Astrocyte of the spinal cord (primary cell): ENCODE measurements around the gene ACE.

Source experiments
- DNase-seq: peaks from one replicate; pipeline ENCODE4 v3.0.0; 2011; ENCODE audit warnings: low read depth, low spot score
- H3K4me3 ChIP-seq: 2 replicates; pipeline ENCODE4 v1.5.1; 2011; ENCODE audit warnings: low read depth, mild to moderate bottlenecking, low read length, moderate library complexity
- in situ Hi-C: cut with HindIII; loops from 2 replicates; pipeline ENCODE4 v1.10.0; 2017; ENCODE audit warnings: low sequenced_read_pairs
- TF ChIP-seq, protein P1 (sequence below): IDR thresholded peaks from 2 replicates; pipeline ENCODE4 v1.5.1; 2012; ENCODE audit warnings: low read depth, mild to moderate bottlenecking, low read length, inconsistent platforms

ACE gene

GRCh38 chr17:63500543-63501390 lies 23.9 kb downstream of the ACE start:
- in situ Hi-C loops = no loop called here

DNA sequence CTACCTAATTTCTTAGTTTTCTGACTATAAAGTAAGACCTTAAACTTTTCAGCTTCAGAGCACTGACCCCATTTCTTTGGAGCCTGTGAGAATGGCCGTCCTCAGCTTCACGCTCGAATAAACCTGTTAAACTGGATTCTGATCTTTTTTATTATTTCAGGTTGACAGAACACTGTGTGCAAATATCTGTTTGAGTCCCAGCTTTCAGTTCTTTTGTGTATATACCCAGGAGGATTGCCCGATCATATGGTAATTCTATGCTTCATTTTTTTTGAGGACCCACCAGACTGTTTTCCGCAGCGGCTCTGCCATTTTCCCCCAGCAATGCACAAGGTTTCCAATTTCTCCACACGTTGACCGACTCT lies 26.5 kb downstream of the ACE start:
- TF ChIP-seq, protein P1, sequence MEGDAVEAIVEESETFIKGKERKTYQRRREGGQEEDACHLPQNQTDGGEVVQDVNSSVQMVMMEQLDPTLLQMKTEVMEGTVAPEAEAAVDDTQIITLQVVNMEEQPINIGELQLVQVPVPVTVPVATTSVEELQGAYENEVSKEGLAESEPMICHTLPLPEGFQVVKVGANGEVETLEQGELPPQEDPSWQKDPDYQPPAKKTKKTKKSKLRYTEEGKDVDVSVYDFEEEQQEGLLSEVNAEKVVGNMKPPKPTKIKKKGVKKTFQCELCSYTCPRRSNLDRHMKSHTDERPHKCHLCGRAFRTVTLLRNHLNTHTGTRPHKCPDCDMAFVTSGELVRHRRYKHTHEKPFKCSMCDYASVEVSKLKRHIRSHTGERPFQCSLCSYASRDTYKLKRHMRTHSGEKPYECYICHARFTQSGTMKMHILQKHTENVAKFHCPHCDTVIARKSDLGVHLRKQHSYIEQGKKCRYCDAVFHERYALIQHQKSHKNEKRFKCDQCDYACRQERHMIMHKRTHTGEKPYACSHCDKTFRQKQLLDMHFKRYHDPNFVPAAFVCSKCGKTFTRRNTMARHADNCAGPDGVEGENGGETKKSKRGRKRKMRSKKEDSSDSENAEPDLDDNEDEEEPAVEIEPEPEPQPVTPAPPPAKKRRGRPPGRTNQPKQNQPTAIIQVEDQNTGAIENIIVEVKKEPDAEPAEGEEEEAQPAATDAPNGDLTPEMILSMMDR = no peak
- in situ Hi-C loops = no loop called here
- no peak for DNase-seq
- no peak overlapping the region for H3K4me3 ChIP-seq

More at GRCh38 chr17:63500543-63501390, 23.9 kb downstream of the ACE start:
- no peak for DNase-seq
- no peak overlapping the region for H3K4me3 ChIP-seq
- TF ChIP-seq, protein P1 = no peak

DNA sequence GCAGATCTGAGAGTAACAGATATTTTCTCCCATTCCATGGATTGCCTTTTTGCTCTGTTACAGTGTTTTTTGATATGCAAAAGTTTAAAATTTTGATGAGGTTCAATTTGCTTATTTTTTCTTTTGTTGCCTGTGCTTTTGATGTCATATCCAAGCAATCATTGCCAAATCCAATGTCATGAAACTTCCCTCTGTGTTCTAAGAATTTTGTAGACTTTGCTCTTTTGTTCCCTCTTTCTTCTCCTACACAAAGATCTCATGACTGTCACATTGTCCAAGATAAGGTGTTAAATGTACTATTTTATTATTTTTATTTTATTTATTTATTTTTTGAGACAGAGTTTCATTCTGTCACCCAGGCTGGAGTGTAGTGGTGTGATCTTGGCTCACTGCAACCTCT lies 27.4 kb downstream of the ACE start:
- no peak overlapping the region for H3K4me3 ChIP-seq
- DNase-seq = no peak
- TF ChIP-seq, protein P1 = no peak
- in situ Hi-C loops = no loop called here

GRCh38 chr17:63505341-63505740 lies 28.5 kb downstream of the ACE start:
- in situ Hi-C loops = no loop called here
- no peak for DNase-seq

GRCh38 chr17:63506627-63507026 lies 29.8 kb downstream of the ACE start:
- in situ Hi-C loops = no loop called here
- TF ChIP-seq, protein P1 = no peak
- no peak overlapping the region for H3K4me3 ChIP-seq
- no peak for DNase-seq

More at GRCh38 chr17:63505341-63505740, 28.5 kb downstream of the ACE start:
- TF ChIP-seq, protein P1 = no peak
- H3K4me3 ChIP-seq = no peak overlapping the region

GRCh38 chr17:63511331-63511730 lies 34.5 kb downstream of the ACE start:
- DNase-seq = no peak
- TF ChIP-seq, protein P1 = no peak
- in situ Hi-C loops = no loop called here
- no peak overlapping the region for H3K4me3 ChIP-seq
